Heart left ventricle (tissue), 16 donors: ENCODE data around the gene LSP1. TPM values are rescaled to one million over a fixed set of nuclear protein-coding genes. Genes with fewer than 3 reads are reported as not detected.

Experiments
- ATAC-seq, 4 donors: fragments of 200-7000 bp; cut with Tn5 transposase; one replicate each; pipeline ENCODE4 v1.9.1; 2020 to 2022; ENCODE audit warnings: moderate library complexity in 4 of 4, mild to moderate bottlenecking in 3 of 4, moderate number of reproducible peaks in 1 of 4
- DNase-seq, 5 donors: peaks; one replicate each; pipeline ENCODE4 v3.0.0-alpha.2; 2020
- H3K27ac ChIP-seq, 12 donors: fragments of 200-600 bp; sonication (generic) in 4 of 12; one replicate each; pipeline versions ENCODE4 v1.5.0 to v1.8.0; 2016 to 2022; ENCODE audit warnings: mild to moderate bottlenecking in 2 of 12
- H3K27me3 ChIP-seq, 9 donors: fragments of 200-600 bp; sonication (generic) in 2 of 9; one replicate each; pipeline versions ENCODE4 v1.5.1 to v1.8.0; 2016 to 2022; ENCODE audit warnings: mild to moderate bottlenecking in 3 of 9
- H3K36me3 ChIP-seq, 9 donors: fragments of 200-600 bp; sonication (generic) in 2 of 9; one replicate each; pipeline versions ENCODE4 v1.5.0 to v1.8.0; 2018 to 2022; ENCODE audit warnings: mild to moderate bottlenecking in 2 of 9
- H3K4me1 ChIP-seq, 12 donors: fragments of 200-600 bp; sonication (generic) in 4 of 12; one replicate each; pipeline versions ENCODE4 v1.5.0 to v1.8.0; 2016 to 2022; ENCODE audit warnings: mild to moderate bottlenecking in 3 of 12
- H3K4me3 ChIP-seq, 12 donors: fragments of 200-600 bp; sonication (generic) in 4 of 12; one replicate each; pipeline versions ENCODE4 v1.5.0 to v1.8.0; 2017 to 2022; ENCODE audit warnings: mild to moderate bottlenecking in 9 of 12, moderate library complexity in 4 of 12
- H3K9me3 ChIP-seq, 12 donors: fragments of 200-600 bp; sonication (generic) in 4 of 12; one replicate each; pipeline versions ENCODE4 v1.5.0 to v1.8.0; 2016 to 2022; ENCODE audit warnings: mild to moderate bottlenecking in 1 of 12
- POLR2A ChIP-seq, 2 donors: fragments of 450-650 bp; IDR thresholded peaks; one replicate each; pipeline ENCODE4 v1.6.1; 2017; ENCODE audit warnings: antibody characterized with exemption in 2 of 2, mild to moderate bottlenecking in 2 of 2, moderate library complexity in 2 of 2
- WGBS, 4 donors: extraction: QIAGEN DNeasy Blood & Tissue Kit in 2 of 4; methylation state at CpG; one replicate each; pipeline versions ENCODE4 v1.1.5 to v1.1.7; 2013 to 2018; 5-methylcytosine and 5-hydroxymethylcytosine counted together
- intact Hi-C, 10 donors: fragments of 100-400 bp; cut with DNase I; formaldehyde crosslinking; loops; one replicate each; pipeline versions ENCODE4 v1.11.1 to v1.14.2; 2022
- polyA plus RNA-seq, 2 donors: library from polyadenylated mRNA; stranded (reverse); fragments of 200-250 nt; gene quantifications; one replicate each; pipeline ENCODE4 v1.2.3, GENCODE V29; 2013
- total RNA-seq, 9 donors: library from RNA; depleted of rRNA in 2 of 9; stranded (reverse); fragments of >200 nt in 2 of 9; fragmentation: NEBNext Ultra II Directional in 3 of 9; extraction: Animal tissue kit (Norgen Biotek cat#: 25700) in 3 of 9; gene quantifications; one replicate each; pipeline versions ENCODE4 v1.1.0 to v1.2.4, GENCODE V29; 2016 to 2023
- TF ChIP-seq, protein P1 (sequence below), 12 donors: fragments of 200-600 bp; sonication (generic) in 4 of 12; IDR thresholded peaks; one replicate each; pipeline versions ENCODE4 v1.5.0 to v1.8.0; 2018 to 2022; ENCODE audit warnings: antibody characterized with exemption in 12 of 12, mild to moderate bottlenecking in 5 of 12
- donor health status: ischemic (EF 13 %, LVEDD 7.1; RV severe dilation, severe dysfunction).
- donor health status: healthy with polysubstance abuse.
- donor health status: DM: no; HTN: yes; CAD: no.
- donor health status: DM: no; HTN: no; CAD: no.
- donor health status: ischemic (EF 25% LVEDD 6.9; RV normal size, moderate dysfunction).
- donor health status: ischemic (EF 25% LVEDD 5.7; RV mildly dilated, moderate dysfunction).
- donor health status: healthy.
- donor health status: DM: yes; HTN: yes; CAD: no.
- donor health status: ischemic (EF 35%, LVEDD 5.7; RV mildly dilated, moderate dysfunction).
- donor health status: nonischemic (EF 11% LVEDD 7.7; RV severe dilation, severe dysfunction).
- donor health status: DM: yes; HTN: yes; CAD: no.
- donor health status: PGD.
- donor health status: ischemic (EF 29% LVEDD 5.4; RV normal size, mild dysfunction).
- donor health status: nonischemic (EF 23%, LVEDD 6.1; RV moderate dilation, normal function).

Gene LSP1
- total and polyA plus RNA-seq, 11 donors: 10.0 to 86.8 (median 16.4) TPM

DNA sequence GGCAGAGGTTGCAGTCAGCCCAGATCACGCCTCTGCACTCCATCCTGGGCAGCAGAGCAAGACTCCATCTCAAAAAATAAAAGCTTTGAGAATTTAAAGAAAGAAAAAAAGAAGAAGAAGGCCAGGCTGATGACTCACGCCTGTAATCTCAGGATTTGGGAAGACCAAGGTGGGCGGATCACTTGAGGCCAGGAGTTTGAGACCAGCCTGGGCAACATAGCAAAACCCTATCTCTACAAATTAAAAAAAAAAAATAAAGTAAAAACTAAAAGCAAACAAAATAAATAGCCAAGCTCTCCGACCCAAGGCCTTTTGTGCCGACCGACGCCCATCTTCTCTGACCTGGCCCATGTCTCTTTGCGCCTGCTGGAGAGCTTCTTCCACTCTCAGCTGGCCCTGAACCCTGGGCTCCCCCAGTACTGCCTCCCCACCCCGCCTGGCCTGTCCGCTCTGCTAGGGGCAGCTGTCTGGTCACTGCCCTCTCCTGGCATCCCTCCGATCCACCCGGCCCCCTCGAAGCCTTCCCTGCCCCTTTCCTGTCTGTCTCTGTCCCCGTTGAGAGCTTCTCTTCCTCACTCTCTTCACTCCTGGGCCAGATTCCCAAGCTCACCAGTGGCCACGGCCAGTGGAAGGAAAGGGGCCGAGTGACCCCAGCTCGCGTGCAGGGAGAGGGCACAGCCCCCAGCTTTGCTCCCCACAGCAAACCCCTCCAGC is 4.8 kb upstream of the LSP1 start:
- intact Hi-C loops: loop anchor here in 1 of 10 donors (10.0 kb wide), 1 partner anchor 77 kb away; no protein-coding TSS in a partner anchor
- Histone ChIP-seq H3K27me3 (no peaks in the 10 kb centered on the region), H3K27ac (no peak overlapping the region), H3K36me3 (no peaks in the 10 kb centered on the region), H3K4me3 (no peak overlapping the region), H3K9me3 (no peaks in the 10 kb centered on the region), H3K4me1 (peaks cover 0 to 78% (median 10%) of the 10 kb centered on the region in 12 donors)
- ATAC-seq (no peak), DNase-seq (no peak)
- TF ChIP-seq, protein P1, sequence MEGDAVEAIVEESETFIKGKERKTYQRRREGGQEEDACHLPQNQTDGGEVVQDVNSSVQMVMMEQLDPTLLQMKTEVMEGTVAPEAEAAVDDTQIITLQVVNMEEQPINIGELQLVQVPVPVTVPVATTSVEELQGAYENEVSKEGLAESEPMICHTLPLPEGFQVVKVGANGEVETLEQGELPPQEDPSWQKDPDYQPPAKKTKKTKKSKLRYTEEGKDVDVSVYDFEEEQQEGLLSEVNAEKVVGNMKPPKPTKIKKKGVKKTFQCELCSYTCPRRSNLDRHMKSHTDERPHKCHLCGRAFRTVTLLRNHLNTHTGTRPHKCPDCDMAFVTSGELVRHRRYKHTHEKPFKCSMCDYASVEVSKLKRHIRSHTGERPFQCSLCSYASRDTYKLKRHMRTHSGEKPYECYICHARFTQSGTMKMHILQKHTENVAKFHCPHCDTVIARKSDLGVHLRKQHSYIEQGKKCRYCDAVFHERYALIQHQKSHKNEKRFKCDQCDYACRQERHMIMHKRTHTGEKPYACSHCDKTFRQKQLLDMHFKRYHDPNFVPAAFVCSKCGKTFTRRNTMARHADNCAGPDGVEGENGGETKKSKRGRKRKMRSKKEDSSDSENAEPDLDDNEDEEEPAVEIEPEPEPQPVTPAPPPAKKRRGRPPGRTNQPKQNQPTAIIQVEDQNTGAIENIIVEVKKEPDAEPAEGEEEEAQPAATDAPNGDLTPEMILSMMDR (IDR thresholded peaks at IDR 0.05): no peak
- TF ChIP-seq POLR2A (IDR thresholded peaks at IDR 0.05): no peak
- WGBS, 4 donors: 90 to 94% (median 91%) methylated on average over 18 of the region's 18 CpGs

DNA sequence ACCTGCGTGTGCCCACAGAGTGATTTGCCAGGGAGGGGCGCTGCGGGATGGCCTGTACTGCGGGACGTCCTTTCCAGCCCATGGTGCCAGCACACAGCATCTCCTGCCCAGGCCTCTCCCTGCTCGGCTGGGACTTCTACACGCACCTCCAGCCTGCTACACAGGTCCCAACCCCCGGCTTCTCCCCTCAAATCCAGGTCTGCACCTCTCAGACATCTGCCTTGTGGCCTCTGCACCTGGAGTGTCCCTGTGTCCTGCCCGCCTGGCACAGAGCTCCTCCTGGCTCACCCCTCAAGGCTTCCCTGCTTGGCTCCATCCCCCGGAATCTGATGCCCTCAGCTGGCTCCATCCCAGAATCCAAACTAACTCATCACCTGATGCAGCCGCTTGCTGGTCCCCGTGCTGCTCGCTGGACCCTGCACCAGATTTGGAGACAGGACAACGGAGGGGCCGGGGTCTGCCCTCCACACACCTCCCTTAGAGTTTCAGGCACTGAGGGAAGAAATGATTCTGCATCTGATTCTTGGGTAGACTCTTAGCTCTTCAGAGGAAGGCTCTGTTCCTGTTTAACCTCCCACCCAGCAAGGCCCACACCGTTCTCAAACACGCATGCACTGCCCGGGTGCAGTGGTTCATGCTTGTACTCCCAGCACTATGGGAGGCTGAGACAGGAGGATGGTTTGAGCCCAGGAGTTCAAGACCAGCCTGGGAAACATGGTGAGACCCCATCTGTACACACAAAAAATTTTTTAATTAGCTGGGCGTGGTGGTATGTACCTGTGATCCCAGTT is 4.0 kb upstream of the LSP1 start:
- no peak for ATAC-seq
- WGBS, 4 donors: 87 to 96% (median 94%) methylated on average over 14 to 19 of the region's 19 CpGs
- no peak for DNase-seq
- Histone ChIP-seq H3K27me3 (no peaks in the 10 kb centered on the region), H3K27ac (no peak overlapping the region), H3K36me3 (no peaks in the 10 kb centered on the region), H3K9me3 (no peaks in the 10 kb centered on the region), H3K4me3 (no peak overlapping the region), H3K4me1 (peaks cover 0 to 74% (median 9%) of the 10 kb centered on the region in 12 donors)
- no peak for TF ChIP-seq POLR2A (IDR thresholded peaks at IDR 0.05)
- TF ChIP-seq, protein P1 (IDR thresholded peaks at IDR 0.05): no peak
- intact Hi-C loops: loop anchor here in 1 of 10 donors (10.0 kb wide), 1 partner anchor 76 kb away; no protein-coding TSS in a partner anchor

DNA sequence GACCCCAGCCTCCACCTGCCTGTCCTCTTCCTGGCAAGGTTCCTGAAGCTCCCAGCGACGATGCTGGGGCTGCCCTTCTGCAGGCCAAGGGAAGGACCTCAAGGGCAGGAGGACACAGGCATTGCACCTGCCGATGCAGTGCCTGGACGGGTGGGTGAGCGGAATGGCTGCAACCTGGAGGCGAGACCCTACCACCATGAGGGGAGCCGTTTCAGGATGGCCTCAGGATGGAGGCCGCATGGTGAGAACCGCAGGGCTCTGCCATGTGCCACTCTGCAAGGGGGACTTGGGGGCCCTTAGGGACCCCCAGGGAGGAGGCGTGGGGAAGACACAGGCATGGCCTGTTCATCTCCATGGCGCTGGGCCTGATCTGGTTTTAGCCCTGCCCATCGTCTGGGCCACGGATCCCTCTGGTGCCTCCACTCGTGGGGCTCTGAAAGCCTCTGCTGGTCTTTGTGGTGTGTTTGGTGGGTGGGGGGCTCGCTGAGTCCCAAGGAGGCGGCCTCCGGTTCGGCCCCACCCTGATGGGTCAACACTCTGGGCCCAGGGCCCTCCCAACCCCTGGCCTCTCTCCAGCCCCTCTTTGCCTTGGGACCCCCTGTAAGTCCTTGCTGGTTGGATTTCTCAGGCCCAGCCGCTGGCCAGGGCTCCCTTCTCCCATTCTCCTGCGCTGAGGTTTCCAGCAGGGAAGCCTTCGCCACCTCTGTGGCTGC is 1.3 kb upstream of the LSP1 start:
- ATAC-seq (no peak), DNase-seq (no peak)
- Histone ChIP-seq H3K4me1 (peaks cover 0 to 73% (median 0%) of the 10 kb centered on the region in 12 donors), H3K27ac (peak overlapping the region in 2 of 12 donors; percentile 57 to 94), H3K27me3 (no peaks in the 10 kb centered on the region), H3K9me3 (no peaks in the 10 kb centered on the region), H3K4me3 (peak overlapping the region in 1 of 12 donors; percentile 15), H3K36me3 (no peaks in the 10 kb centered on the region)
- 92 to 97% (median 95%) methylated on average over 12 to 21 of the region's 21 CpGs for WGBS, 4 donors
- intact Hi-C loops: no loop called here
- no peak for TF ChIP-seq POLR2A (IDR thresholded peaks at IDR 0.05)
- TF ChIP-seq, protein P1 (IDR thresholded peaks at IDR 0.05): no peak
